HEK293 (cell line): ENCODE results near the gene SERTAD4.

ENCODE experiments used
- CTCF ChIA-PET: fragments of 350-600 bp; formaldehyde crosslinking; extraction: SDS; loops from one replicate; lab custom pipeline; 2021; ENCODE audit warnings: antibody characterized with exemption; lab: Yijun Ruan, JAX
- POLR2A ChIA-PET: fragments of 300-600 bp; formaldehyde crosslinking; extraction: SDS; loops from one replicate; lab custom pipeline; 2020; ENCODE audit warnings: antibody characterized with exemption, inconsistent platforms; lab: Yijun Ruan, JAX
- H3K27ac ChIP-seq: fragments of 200-500 bp; sonication (Bioruptor generic); 2 replicates; pipeline ENCODE4 v1.5.1; 2014; ENCODE audit warnings: low read depth, low read length, control low read depth, inconsistent platforms; ENCODE audit errors: extremely low read depth
- H3K36me3 ChIP-seq, 2 experiments: fragments of 200-500 bp in 1 of 2; sonication (Bioruptor generic) in 1 of 2; 1 replicate in 1 of 2; 2 replicates in 1 of 2; pipeline ENCODE4 v1.5.1; 2014 to 2017; ENCODE audit warnings: inconsistent platforms in 2 of 2, low read length in 2 of 2; ENCODE audit not compliant: control insufficient read depth in 2 of 2, insufficient read depth in 1 of 2
- H3K4me1 ChIP-seq: fragments of 200-500 bp; sonication (Bioruptor generic); 2 replicates; pipeline ENCODE4 v1.5.1; 2014; ENCODE audit warnings: mild to moderate bottlenecking, low read length, inconsistent platforms; ENCODE audit not compliant: control insufficient read depth, insufficient read depth
- H3K4me3 ChIP-seq: 2 replicates; pipeline ENCODE4 v1.5.1; 2011; ENCODE audit warnings: low read depth, mild to moderate bottlenecking, control low read depth, low read length, moderate library complexity
- H3K9me3 ChIP-seq: fragments of 200-500 bp; sonication (Bioruptor generic); 2 replicates; pipeline ENCODE4 v1.5.1; 2014; ENCODE audit warnings: low read depth, low read length, inconsistent platforms; ENCODE audit not compliant: control insufficient read depth, insufficient read depth
- ATF2 ChIP-seq: fragments of 450-650 bp; formaldehyde crosslinking; IDR thresholded peaks from 2 replicates; pipeline ENCODE4 v1.5.1; 2016; ENCODE audit warnings: missing biosample characterization, missing genetic modification characterization, low read depth
- GLI2 ChIP-seq: fragments of 450-650 bp; formaldehyde crosslinking; IDR thresholded peaks from 2 replicates; pipeline ENCODE4; 2017; ENCODE audit warnings: missing biosample characterization, missing genetic modification characterization, low read depth, borderline replicate concordance
- HOXD13 ChIP-seq: sonication (generic); formaldehyde crosslinking; IDR thresholded peaks from 2 replicates; pipeline ENCODE4 v1.8.0; 2022; ENCODE audit warnings: missing genetic modification reagents, borderline replicate concordance
- KLF17 ChIP-seq: fragments of 450-650 bp; formaldehyde crosslinking; IDR thresholded peaks from 2 replicates; pipeline ENCODE4 v1.5.1; 2016; ENCODE audit warnings: missing biosample characterization, missing genetic modification characterization
- KLF8 ChIP-seq: fragments of 450-650 bp; formaldehyde crosslinking; IDR thresholded peaks from 2 replicates; pipeline ENCODE4 v1.5.1; 2016; ENCODE audit warnings: missing biosample characterization, missing genetic modification characterization
- MEIS1 ChIP-seq: sonication (generic); formaldehyde crosslinking; IDR thresholded peaks from 2 replicates; pipeline ENCODE4 v1.8.1; 2022; ENCODE audit warnings: missing genetic modification reagents, mild to moderate bottlenecking, borderline replicate concordance
- SALL2 ChIP-seq: fragments of 450-650 bp; formaldehyde crosslinking; IDR thresholded peaks from 2 replicates; pipeline ENCODE4 v1.5.0; 2017; ENCODE audit warnings: missing biosample characterization, mild to moderate bottlenecking, missing genetic modification characterization, borderline replicate concordance
- ZFP3 ChIP-seq: fragments of 450-650 bp; formaldehyde crosslinking; IDR thresholded peaks from 2 replicates; pipeline ENCODE4 v1.5.1; 2016; ENCODE audit warnings: low read depth, missing biosample characterization, missing genetic modification characterization
- ZNF112 ChIP-seq: fragments of 450-650 bp; formaldehyde crosslinking; IDR thresholded peaks from 2 replicates; pipeline ENCODE4 v1.5.0; 2017; ENCODE audit warnings: missing biosample characterization, missing genetic modification characterization
- ZNF16 ChIP-seq: fragments of 450-650 bp; formaldehyde crosslinking; IDR thresholded peaks from 2 replicates; pipeline ENCODE4 v1.5.1; 2016; ENCODE audit warnings: low read depth, missing biosample characterization, missing genetic modification characterization
- ZNF18 ChIP-seq: fragments of 450-650 bp; formaldehyde crosslinking; IDR thresholded peaks from 2 replicates; pipeline ENCODE4 v1.5.1; 2016; ENCODE audit warnings: missing biosample characterization, missing genetic modification characterization
- ZNF19 ChIP-seq: fragments of 450-650 bp; formaldehyde crosslinking; IDR thresholded peaks from 2 replicates; pipeline ENCODE4; 2016; ENCODE audit warnings: missing biosample characterization, missing genetic modification characterization, low read depth
- ZNF223 ChIP-seq: fragments of 450-650 bp; formaldehyde crosslinking; IDR thresholded peaks from 2 replicates; pipeline ENCODE4 v1.5.1; 2016; ENCODE audit warnings: missing biosample characterization, missing genetic modification characterization
- ZNF362 ChIP-seq: fragments of 450-650 bp; formaldehyde crosslinking; IDR thresholded peaks from 2 replicates; pipeline ENCODE4 v1.5.1; 2016; ENCODE audit warnings: missing biosample characterization, missing genetic modification characterization
- ZNF37A ChIP-seq: fragments of 450-650 bp; IDR thresholded peaks from 2 replicates; pipeline ENCODE4 v1.5.1; 2018; ENCODE audit warnings: missing biosample characterization, missing genetic modification characterization
- ZNF398 ChIP-seq: fragments of 450-650 bp; formaldehyde crosslinking; IDR thresholded peaks from 2 replicates; pipeline ENCODE4 v1.5.1; 2017; ENCODE audit warnings: missing biosample characterization, missing genetic modification characterization
- ZNF501 ChIP-seq: fragments of 450-650 bp; formaldehyde crosslinking; IDR thresholded peaks from 2 replicates; pipeline ENCODE4 v1.5.1; 2016; ENCODE audit warnings: missing biosample characterization, missing genetic modification characterization
- ZNF513 ChIP-seq: fragments of 450-650 bp; IDR thresholded peaks from 2 replicates; pipeline ENCODE4 v1.5.1; 2018; ENCODE audit warnings: missing biosample characterization, missing genetic modification characterization
- ZNF549 ChIP-seq: fragments of 450-650 bp; IDR thresholded peaks from 2 replicates; pipeline ENCODE4 v1.5.1; 2018; ENCODE audit warnings: missing biosample characterization, missing genetic modification characterization, mild to moderate bottlenecking, inconsistent platforms, moderate library complexity
- ZNF561 ChIP-seq: fragments of 450-650 bp; IDR thresholded peaks from 2 replicates; pipeline ENCODE4 v1.5.1; 2018; ENCODE audit warnings: missing biosample characterization, missing genetic modification characterization, borderline replicate concordance
- ZNF580 ChIP-seq: fragments of 450-650 bp; formaldehyde crosslinking; IDR thresholded peaks from 2 replicates; pipeline ENCODE4 v1.5.1; 2016; ENCODE audit warnings: missing biosample characterization, missing genetic modification characterization
- ZNF610 ChIP-seq: fragments of 450-650 bp; formaldehyde crosslinking; IDR thresholded peaks from 2 replicates; pipeline ENCODE4 v1.5.1; 2016; ENCODE audit warnings: missing biosample characterization, missing genetic modification characterization, borderline replicate concordance
- ZNF654 ChIP-seq: fragments of 450-650 bp; formaldehyde crosslinking; IDR thresholded peaks from 2 replicates; pipeline ENCODE4 v1.5.1; 2016; ENCODE audit warnings: low read depth, missing biosample characterization, missing genetic modification characterization
- ZNF747 ChIP-seq: fragments of 450-650 bp; formaldehyde crosslinking; IDR thresholded peaks from 2 replicates; pipeline ENCODE4 v1.5.1; 2016; ENCODE audit warnings: missing biosample characterization, missing genetic modification characterization
- ZNF843 ChIP-seq: fragments of 450-650 bp; formaldehyde crosslinking; IDR thresholded peaks from 2 replicates; pipeline ENCODE4 v1.5.1; 2016; ENCODE audit warnings: missing biosample characterization, missing genetic modification characterization

Gene SERTAD4

GRCh38 chr1:210207597-210208450 lies 24.8 kb upstream of the SERTAD4 start:
- POLR2A ChIA-PET, result no interaction called here
- no peak overlapping the region for H3K4me3 ChIP-seq
- CTCF ChIA-PET, result no interaction called here
- no peaks in the 10 kb centered on the region for H3K36me3 ChIP-seq
- no peaks in the 10 kb centered on the region for H3K9me3 ChIP-seq
- no peak overlapping the region for H3K27ac ChIP-seq
- no peaks in the 10 kb centered on the region for H3K4me1 ChIP-seq
- TF ChIP-seq SALL2 (tag by site-specific recombination), result no peak
- TF ChIP-seq KLF17, result no peak
- no peak for TF ChIP-seq ZNF654 (tag by site-specific recombination)
- TF ChIP-seq ZNF112, result no peak
- TF ChIP-seq ZNF362 (tag by site-specific recombination), result no peak
- TF ChIP-seq ZNF580 (tag by site-specific recombination), result no peak
- no peak for TF ChIP-seq ZNF513
- no peak for TF ChIP-seq ZNF561 (tag by site-specific recombination)
- TF ChIP-seq ATF2, result no peak
- TF ChIP-seq ZNF16 (tag by site-specific recombination), result no peak
- no peak for TF ChIP-seq ZNF610 (tag by site-specific recombination)
- no peak for TF ChIP-seq ZNF398 (tag by site-specific recombination)
- no peak for TF ChIP-seq ZNF843 (tag by site-specific recombination)
- TF ChIP-seq MEIS1 (CRISPR knock-in tag), result no peak
- 0 out of 2 replicates have a peak, but pooled peaks have one; percentile 31 for TF ChIP-seq ZNF18
- no peak for TF ChIP-seq ZNF223 (tag by site-specific recombination)
- TF ChIP-seq ZNF501, result no peak
- TF ChIP-seq ZNF549 (tag by site-specific recombination), result no peak
- no peak for TF ChIP-seq ZNF747
- TF ChIP-seq ZNF19 (tag by site-specific recombination), result no peak
- no peak for TF ChIP-seq HOXD13
- no peak for TF ChIP-seq ZNF37A (tag by site-specific recombination)
- TF ChIP-seq KLF8 (tag by site-specific recombination), result no peak
- TF ChIP-seq ZFP3, result no peak
- TF ChIP-seq GLI2 (tag by site-specific recombination), result no peak
